Vagina (tissue), 2 donors: ENCODE results near the gene RAB44. TPM values are rescaled to one million over a fixed set of nuclear protein-coding genes. Genes with fewer than 3 reads are reported as not detected.
"Not testable (repeated sequence)": the region's sequence is repeated elsewhere in the genome, so short reads cannot be mapped to it uniquely, and the experiment has no call there.

Experiments
- DNase-seq, 2 donors: peaks; one replicate each; pipeline ENCODE4 v3.0.0-alpha.2; 2017; ENCODE audit errors: extremely low spot score in 2 of 2
- H3K27ac ChIP-seq: fragments of 200-600 bp; sonication (generic); one replicate; pipeline ENCODE4 v1.5.1; 2019
- H3K27me3 ChIP-seq: fragments of 200-600 bp; sonication (generic); one replicate; pipeline ENCODE4 v1.5.1; 2019
- H3K36me3 ChIP-seq, 2 donors: fragments of 200-600 bp; sonication (generic); one replicate each; pipeline ENCODE4 v1.5.1; 2017 to 2019
- H3K4me1 ChIP-seq: fragments of 200-600 bp; sonication (generic); one replicate; pipeline ENCODE4 v1.5.1; 2019
- H3K4me3 ChIP-seq, 2 donors: fragments of 200-600 bp; sonication (generic); 1 replicate in 1 of 2; 2 replicates in 1 of 2; pipeline ENCODE4 v1.5.1; 2016 to 2019
- H3K9me3 ChIP-seq: fragments of 200-600 bp; sonication (generic); one replicate; pipeline ENCODE4 v1.5.1; 2019
- CTCF ChIP-seq, 3 experiments: fragments of 450-650 bp in 2 of 3; fragments of 200-600 bp in 1 of 3; sonication (generic) in 1 of 3; IDR thresholded peaks; one replicate each; pipeline ENCODE4 v1.5.1; 2017 to 2019; ENCODE audit warnings: antibody characterized with exemption in 3 of 3, mild to moderate bottlenecking in 2 of 3, moderate library complexity in 2 of 3
- POLR2A ChIP-seq, 2 donors: fragments of 450-650 bp; IDR thresholded peaks; one replicate each; pipeline ENCODE4 v1.6.1; 2017; ENCODE audit warnings: antibody characterized with exemption in 2 of 2, mild to moderate bottlenecking in 2 of 2, moderate library complexity in 2 of 2
- POLR2AphosphoS5 ChIP-seq, 2 donors: sonication (generic); formaldehyde crosslinking; IDR thresholded peaks; one replicate each; pipeline ENCODE4 v1.9.0; 2017; ENCODE audit warnings: antibody characterized with exemption in 2 of 2, mild to moderate bottlenecking in 2 of 2, low read depth in 1 of 2; ENCODE audit not compliant: insufficient read depth in 1 of 2
- intact Hi-C: fragments of 100-400 bp; cut with DNase I; formaldehyde crosslinking; loops from one replicate; pipeline ENCODE4 v1.15.1; 2023
- total RNA-seq: library from RNA; depleted of rRNA; stranded (reverse); fragments of >200 nt; gene quantifications from one replicate; pipeline ENCODE4 v1.2.3, GENCODE V29; 2016

Gene RAB44
- 0.49 TPM for total RNA-seq

- DNase-seq: no peak
- TF ChIP-seq CTCF (IDR thresholded peaks at IDR 0.05) (no peak), POLR2A (IDR thresholded peaks at IDR 0.05) (no peak), POLR2AphosphoS5 (IDR thresholded peaks at IDR 0.05; ENCODE audit: insufficient read depth in 1 of 2, low read depth in 1 of 2) (no peak)
- no peaks in the 10 kb centered on the region for H3K27me3 ChIP-seq
- no peak within 1 kb of the TSS for H3K27ac ChIP-seq
- no peaks in the 10 kb centered on the region for H3K36me3 ChIP-seq
- H3K4me3 ChIP-seq: no peak within 1 kb of the TSS
- intact Hi-C loops: no loop called here
- H3K9me3 ChIP-seq: no peaks in the 10 kb centered on the region
- peaks cover 6% of the 10 kb centered on the region for H3K4me1 ChIP-seq
These were observed at the start of gene RAB44 for GRCh38 chr6:36697481-36697903. RAB44 (plus strand) TSS chr6:36697826; CDS start chr6:36704236, 6,410 bp downstream.

- intact Hi-C loops: no loop called here
- H3K36me3 ChIP-seq: no peaks in the 10 kb centered on the region
- H3K4me3 ChIP-seq: no peak overlapping the region
- no peaks in the 10 kb centered on the region for H3K4me1 ChIP-seq
- DNase-seq: no peak
- no peak for TF ChIP-seq POLR2AphosphoS5 (IDR thresholded peaks at IDR 0.05; ENCODE audit: insufficient read depth in 1 of 2, low read depth in 1 of 2)
- no peaks in the 10 kb centered on the region for H3K27me3 ChIP-seq
- H3K9me3 ChIP-seq: no peaks in the 10 kb centered on the region
- no peak overlapping the region for H3K27ac ChIP-seq
These were observed 48.5 kb upstream of the RAB44 start for GRCh38 chr6:36649086-36649485.

- Histone ChIP-seq H3K36me3 (no peaks in the 10 kb centered on the region), H3K27me3 (no peaks in the 10 kb centered on the region), H3K9me3 (no peaks in the 10 kb centered on the region), H3K27ac (no peak overlapping the region), H3K4me1 (no peaks in the 10 kb centered on the region), H3K4me3 (no peak overlapping the region)
- DNase-seq: no peak
- intact Hi-C loops: no loop called here
- TF ChIP-seq POLR2AphosphoS5 (IDR thresholded peaks at IDR 0.05; ENCODE audit: insufficient read depth in 1 of 2, low read depth in 1 of 2) (no peak), CTCF (IDR thresholded peaks at IDR 0.05) (no peak), POLR2A (IDR thresholded peaks at IDR 0.05) (no peak)
These were observed 47.7 kb upstream of the RAB44 start for GRCh38 chr6:36649701-36650484.

GRCh38 chr6:36650848-36651478 lies 46.7 kb upstream of the RAB44 start:
- TF ChIP-seq POLR2A (IDR thresholded peaks at IDR 0.05) (no peak), POLR2AphosphoS5 (IDR thresholded peaks at IDR 0.05; ENCODE audit: insufficient read depth in 1 of 2, low read depth in 1 of 2) (no peak), CTCF (IDR thresholded peaks at IDR 0.05) (no peak)
- no peak for DNase-seq

GRCh38 chr6:36651659-36652379 lies 45.8 kb upstream of the RAB44 start:
- intact Hi-C loops: no loop called here
- H3K27me3 ChIP-seq: no peaks in the 10 kb centered on the region
- no peaks in the 10 kb centered on the region for H3K4me1 ChIP-seq
- DNase-seq: no peak
- no peaks in the 10 kb centered on the region for H3K9me3 ChIP-seq
- no peak overlapping the region for H3K27ac ChIP-seq
- TF ChIP-seq POLR2AphosphoS5 (IDR thresholded peaks at IDR 0.05; ENCODE audit: insufficient read depth in 1 of 2, low read depth in 1 of 2) (no peak), POLR2A (IDR thresholded peaks at IDR 0.05) (no peak), CTCF (IDR thresholded peaks at IDR 0.05) (no peak)
- H3K36me3 ChIP-seq: no peaks in the 10 kb centered on the region
- H3K4me3 ChIP-seq: no peak overlapping the region

More at GRCh38 chr6:36650848-36651478, 46.7 kb upstream of the RAB44 start:
- no peak overlapping the region for H3K4me3 ChIP-seq
- intact Hi-C loops: no loop called here
- H3K27me3 ChIP-seq: no peaks in the 10 kb centered on the region
- no peaks in the 10 kb centered on the region for H3K4me1 ChIP-seq
- no peaks in the 10 kb centered on the region for H3K36me3 ChIP-seq
- H3K9me3 ChIP-seq: no peaks in the 10 kb centered on the region
- H3K27ac ChIP-seq: no peak overlapping the region

GRCh38 chr6:36654469-36654868 lies 43.2 kb upstream of the RAB44 start:
- DNase-seq, H3K27ac ChIP-seq, H3K36me3 ChIP-seq, H3K27me3 ChIP-seq, H3K9me3 ChIP-seq, H3K4me3 ChIP-seq, intact Hi-C loops, H3K4me1 ChIP-seq: not testable (repeated sequence)
